ENCODE results near the gene SRPK2.
A peak's percentile ranks its signal among the peaks of the same experiment; 100 is the strongest.
"Not testable (repeated sequence)": the region's sequence is repeated elsewhere in the genome, so short reads cannot be mapped to it uniquely, and the experiment has no call there.

Gene SRPK2

GRCh38 chr7:105218939-105219770, 169.6 kb downstream of the SRPK2 start:
- no peak for DNase-seq

- no peak for DNase-seq
These were observed 170.5 kb downstream of the SRPK2 start for GRCh38 chr7:105218215-105218614.

- no peak for DNase-seq
These were observed 171.9 kb downstream of the SRPK2 start for GRCh38 chr7:105216786-105217185.

DNA sequence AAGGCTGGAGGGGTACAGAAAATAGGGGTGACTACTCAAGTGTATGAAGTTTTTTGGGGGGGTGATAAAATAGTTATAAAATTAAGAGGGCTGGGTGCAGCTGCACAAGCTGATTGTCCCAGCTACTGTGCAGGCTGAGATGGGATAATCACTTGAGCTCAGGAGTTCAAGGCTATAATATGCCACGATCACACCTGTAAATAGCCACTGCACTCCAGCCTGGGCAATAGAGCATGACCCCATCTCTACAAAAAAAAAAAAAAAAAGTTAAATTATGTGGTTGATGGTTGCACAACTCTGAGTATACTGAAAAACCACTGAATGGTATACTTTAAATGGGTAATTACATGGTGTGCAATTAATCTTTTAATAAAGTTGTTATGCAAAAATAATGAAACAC, 172.9 kb downstream of the SRPK2 start:
- no peak for DNase-seq

DNA sequence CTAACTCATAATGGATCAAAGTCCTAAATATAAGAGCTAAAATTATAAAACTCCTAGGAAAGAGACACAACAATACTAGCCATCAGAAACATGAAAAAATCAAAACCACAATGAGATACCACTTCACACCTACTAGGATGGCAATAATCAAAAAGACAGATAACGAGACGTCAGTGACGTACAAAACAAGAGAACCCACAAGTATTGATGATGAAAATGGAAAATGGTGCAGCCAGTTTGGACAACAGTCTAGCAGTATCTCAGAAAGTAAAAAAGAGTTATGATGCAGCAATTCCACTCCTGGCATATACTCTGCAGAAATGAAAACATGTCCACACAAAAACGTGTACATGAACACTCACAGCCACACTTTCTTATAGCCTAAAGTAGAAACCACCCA, 173.5 kb downstream of the SRPK2 start:
- no peak for DNase-seq

- no peak for DNase-seq
These were observed 175.1 kb downstream of the SRPK2 start for GRCh38 chr7:105213611-105214010.

DNA sequence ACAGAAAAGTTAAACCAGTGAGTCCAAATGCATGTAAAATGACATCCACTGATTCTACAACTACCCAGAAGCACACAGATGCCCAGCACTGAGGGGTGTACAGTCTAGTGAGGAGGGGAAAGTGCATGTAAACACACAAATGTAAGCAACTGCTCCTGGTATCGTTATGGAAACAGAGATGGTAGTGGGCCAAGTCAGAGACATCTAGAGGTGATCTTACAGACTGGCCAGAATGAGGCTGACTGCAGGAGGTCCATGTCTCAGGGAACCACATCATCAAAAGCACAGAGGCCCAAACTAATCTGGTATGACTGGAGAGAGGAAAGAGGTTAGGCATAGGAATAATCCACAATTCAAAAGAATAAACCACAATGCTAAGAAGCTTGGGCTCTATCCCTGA, 176.5 kb downstream of the SRPK2 start:
- no peak for DNase-seq

DNA sequence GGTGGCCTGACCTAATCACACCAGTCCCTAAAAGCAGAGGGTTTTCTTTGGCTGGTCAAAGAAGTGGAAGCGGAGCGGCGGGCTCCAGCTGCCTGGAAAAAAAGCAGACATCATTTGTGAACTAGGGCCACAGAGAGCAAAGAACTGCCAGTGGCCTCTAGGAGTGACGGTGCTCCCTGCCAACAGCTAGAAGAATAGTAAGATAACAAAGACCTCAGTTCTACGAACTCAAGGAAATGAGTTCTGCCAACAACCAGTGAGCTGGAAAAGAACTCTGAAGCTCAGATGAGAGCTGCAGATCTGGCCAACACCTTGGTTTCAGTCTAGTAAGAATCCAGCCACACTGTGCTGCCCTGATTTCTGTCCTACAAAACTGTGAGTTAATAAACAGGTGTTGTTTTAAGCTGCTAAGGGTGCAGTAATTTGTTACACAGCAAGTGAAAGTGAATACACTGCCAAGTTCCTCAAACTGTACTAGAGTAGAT, 178.0 kb downstream of the SRPK2 start:
- peak in 1 of 2 donors; percentile 11 for DNase-seq

DNA sequence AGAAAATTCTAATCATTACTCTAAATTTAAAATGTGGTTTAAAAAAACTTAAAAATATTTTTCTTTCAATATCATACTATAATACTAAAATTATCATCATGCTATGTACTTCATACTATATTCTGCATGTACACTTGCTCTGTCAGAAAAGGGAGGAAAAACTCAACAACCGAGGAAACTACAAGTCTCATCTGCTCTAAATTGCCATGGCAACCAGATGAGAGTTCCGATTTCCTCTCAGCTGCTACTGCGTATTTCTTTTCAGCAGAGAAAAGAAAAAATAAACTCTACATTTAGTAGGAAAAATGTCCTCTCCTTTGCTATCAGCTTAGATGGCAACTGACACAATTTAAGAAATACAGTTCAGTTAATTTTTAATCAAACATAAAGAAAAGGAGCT, 178.9 kb downstream of the SRPK2 start:
- peak; percentile 16 to 27 for DNase-seq

- DNase-seq = no peak
These were observed 179.3 kb downstream of the SRPK2 start for GRCh38 chr7:105209433-105209832.

- no peak for DNase-seq
These were observed 181.7 kb downstream of the SRPK2 start for GRCh38 chr7:105206985-105207384.

GRCh38 chr7:105205592-105206237, 183.0 kb downstream of the SRPK2 start:
- peak; percentile 23 to 25 for DNase-seq

- DNase-seq = no peak
These were observed 183.8 kb downstream of the SRPK2 start for GRCh38 chr7:105204953-105205352.

- DNase-seq = no peak
These were observed 184.2 kb downstream of the SRPK2 start for GRCh38 chr7:105204520-105204919.

GRCh38 chr7:105202616-105203015, 186.1 kb downstream of the SRPK2 start:
- no peak for DNase-seq

GRCh38 chr7:105199386-105199785, 189.3 kb downstream of the SRPK2 start:
- no peak for DNase-seq

DNA sequence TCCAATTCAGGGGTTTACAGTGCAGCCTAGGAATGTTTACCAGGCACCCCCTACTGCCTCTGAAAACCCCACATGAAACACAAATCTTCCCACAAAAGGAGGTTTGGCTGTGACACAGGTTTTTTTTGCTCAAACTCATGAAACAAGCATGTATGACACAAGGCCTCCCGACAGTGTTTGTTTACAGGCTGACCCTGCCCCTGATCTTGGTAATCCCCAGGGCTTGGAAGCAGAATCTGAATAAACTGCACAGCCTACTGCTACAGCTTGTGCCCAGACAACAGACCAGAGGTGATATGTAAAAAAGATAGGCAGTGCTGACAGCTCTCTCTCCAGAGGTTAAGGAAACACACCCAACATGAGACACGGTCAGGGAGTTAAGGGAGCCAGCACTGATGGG, 190.5 kb downstream of the SRPK2 start:
- DNase-seq = no peak

- no peak for DNase-seq
These were observed 192.2 kb downstream of the SRPK2 start for GRCh38 chr7:105196473-105196872.

DNA sequence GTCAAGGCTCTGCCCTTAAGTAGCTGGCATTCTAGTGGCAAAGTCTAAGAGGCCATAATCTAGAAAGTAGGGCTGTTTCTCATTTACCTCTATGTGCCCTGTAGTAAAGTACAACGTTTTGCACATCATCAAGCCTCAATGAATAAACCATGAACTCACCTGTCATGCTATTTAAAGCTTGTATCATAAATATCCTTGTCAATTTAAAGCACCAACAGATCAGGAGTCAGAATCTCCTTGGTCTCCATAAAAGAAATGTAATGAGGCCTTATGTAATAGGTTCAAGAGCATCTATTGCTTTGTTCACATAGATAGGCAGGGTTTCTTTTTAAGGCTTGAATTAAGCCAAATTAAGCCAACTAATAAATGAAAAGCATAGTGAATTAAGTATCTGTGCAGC, 192.8 kb downstream of the SRPK2 start:
- no peak for DNase-seq

GRCh38 chr7:105194959-105195358, 193.8 kb downstream of the SRPK2 start:
- DNase-seq = not testable (repeated sequence)

DNA sequence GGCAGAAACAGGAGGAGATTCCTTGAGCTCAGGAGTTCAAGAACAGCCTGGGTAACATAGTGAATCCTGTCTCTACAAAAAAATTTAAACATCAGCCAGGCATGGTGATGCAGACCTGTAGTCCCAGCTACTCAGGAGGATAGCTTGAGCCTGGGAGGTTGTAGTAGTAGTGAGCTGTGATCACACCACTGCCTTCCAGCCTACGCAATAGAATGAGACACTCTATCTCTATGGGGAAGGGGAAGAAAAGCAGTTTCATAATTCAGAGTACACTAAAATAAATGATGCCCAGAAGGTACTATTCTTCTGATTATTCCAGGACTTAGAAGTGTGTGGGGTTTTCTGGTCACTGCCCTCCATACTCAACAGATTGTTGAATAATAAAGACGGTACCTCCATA, 197.4 kb downstream of the SRPK2 start:
- DNase-seq = no peak

DNA sequence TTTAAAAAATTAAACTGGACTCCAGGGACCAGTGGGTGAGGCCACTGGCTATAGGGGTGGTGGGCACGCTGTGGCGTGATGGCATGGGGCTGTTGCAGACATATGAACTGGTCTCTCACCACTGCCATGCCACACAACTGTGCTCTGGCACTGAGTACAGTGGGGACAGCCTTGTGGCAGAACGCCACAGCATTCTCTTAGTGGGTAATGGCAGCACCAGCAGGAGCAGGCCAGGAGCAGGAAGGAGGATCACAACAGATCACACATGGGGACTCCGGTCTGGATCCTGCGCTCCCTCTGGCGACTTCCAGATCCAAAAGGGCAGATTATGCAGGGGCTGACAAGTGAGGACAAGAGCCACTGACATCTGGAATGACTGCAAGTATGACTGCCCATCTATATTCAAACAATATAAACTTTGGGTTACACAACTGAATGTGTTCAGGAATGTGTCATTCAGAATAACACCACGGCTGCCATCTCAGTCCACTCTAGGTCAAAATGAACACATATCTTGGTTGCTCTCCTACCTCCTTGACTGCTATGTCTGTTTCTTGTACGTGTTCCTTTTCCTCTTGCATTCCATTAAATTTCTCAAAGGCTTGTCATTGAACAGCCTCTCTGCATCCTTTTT, 198.7 kb downstream of the SRPK2 start:
- DNase-seq = no peak

DNA sequence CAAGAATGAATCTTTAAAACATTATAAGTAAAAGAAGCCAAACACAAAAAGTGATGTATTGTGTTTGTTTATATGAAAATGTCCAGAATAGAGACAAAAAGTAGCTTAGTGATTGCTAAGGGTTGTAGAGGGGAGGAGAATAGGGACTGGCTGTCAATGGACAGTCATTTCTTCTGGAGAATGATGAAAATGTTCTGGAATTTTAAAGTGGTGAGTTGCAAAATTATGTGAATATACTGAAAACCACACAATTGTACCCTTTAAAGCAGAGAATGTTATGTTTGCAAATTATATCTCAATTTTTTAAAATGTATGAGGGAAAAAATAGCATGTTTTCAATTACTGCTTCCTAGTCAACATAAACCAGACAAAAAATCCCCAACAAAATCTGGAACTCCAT, 200.5 kb downstream of the SRPK2 start:
- DNase-seq = no peak

Data from CD4-positive, alpha-beta T cell treated with Interleukin-4 for 1 hour (primary cell).